Endothelial cell of umbilical vein (primary cell): ENCODE results near the gene TMEM109.

Experiments
- CTCF ChIP-seq, 2 donors: IDR thresholded peaks; 1 replicate in 1 of 2; 2 replicates in 1 of 2; pipeline ENCODE4 v1.5.1; 2011; ENCODE audit warnings: low read length in 2 of 2, mild to moderate bottlenecking in 2 of 2, moderate library complexity in 2 of 2, control low read depth in 1 of 2, inconsistent platforms in 1 of 2, low read depth in 1 of 2; ENCODE audit not compliant: insufficient read depth in 1 of 2; ENCODE audit errors: extremely low read depth in 1 of 2
- EZH2 ChIP-seq: IDR thresholded peaks from 2 replicates; pipeline ENCODE4 v1.6.1; 2012; ENCODE audit warnings: borderline replicate concordance, low read depth, mild to moderate bottlenecking, moderate library complexity, low read length, inconsistent platforms; ENCODE audit not compliant: severe bottlenecking
- MYC ChIP-seq: IDR thresholded peaks from one replicate; pipeline ENCODE4 v1.6.1; 2011; ENCODE audit warnings: mild to moderate bottlenecking, low read depth, low read length
- POLR2AphosphoS5 ChIP-seq: IDR thresholded peaks from 2 replicates; pipeline ENCODE4 v1.6.1; 2012; ENCODE audit warnings: low read depth, mild to moderate bottlenecking, control low read depth, low read length, moderate library complexity; ENCODE audit not compliant: insufficient read depth

GRCh38 chr11:60866911-60867870, 46.8 kb upstream of the TMEM109 start, which contains the start of gene ZP1:
- TF ChIP-seq CTCF (IDR thresholded peaks at IDR 0.05; ENCODE audit: extremely low read depth in 1 of 2, insufficient read depth in 1 of 2, low read depth in 1 of 2, low read length in 2 of 2) (no peak), MYC (no peak), POLR2AphosphoS5 (no peak), EZH2 (no peak)
